DMS53 (cell line): ENCODE results near the gene CYP4Z1.
"Not testable (repeated sequence)": the region's sequence is repeated elsewhere in the genome, so short reads cannot be mapped to it uniquely, and the experiment has no call there.

Source experiments
- DNase-seq: peaks from one replicate; lab custom pipeline; 2025; lab: John Stamatoyannopoulos, UW

The CYP4Z1 gene, protein sequence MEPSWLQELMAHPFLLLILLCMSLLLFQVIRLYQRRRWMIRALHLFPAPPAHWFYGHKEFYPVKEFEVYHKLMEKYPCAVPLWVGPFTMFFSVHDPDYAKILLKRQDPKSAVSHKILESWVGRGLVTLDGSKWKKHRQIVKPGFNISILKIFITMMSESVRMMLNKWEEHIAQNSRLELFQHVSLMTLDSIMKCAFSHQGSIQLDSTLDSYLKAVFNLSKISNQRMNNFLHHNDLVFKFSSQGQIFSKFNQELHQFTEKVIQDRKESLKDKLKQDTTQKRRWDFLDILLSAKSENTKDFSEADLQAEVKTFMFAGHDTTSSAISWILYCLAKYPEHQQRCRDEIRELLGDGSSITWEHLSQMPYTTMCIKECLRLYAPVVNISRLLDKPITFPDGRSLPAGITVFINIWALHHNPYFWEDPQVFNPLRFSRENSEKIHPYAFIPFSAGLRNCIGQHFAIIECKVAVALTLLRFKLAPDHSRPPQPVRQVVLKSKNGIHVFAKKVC

DNA sequence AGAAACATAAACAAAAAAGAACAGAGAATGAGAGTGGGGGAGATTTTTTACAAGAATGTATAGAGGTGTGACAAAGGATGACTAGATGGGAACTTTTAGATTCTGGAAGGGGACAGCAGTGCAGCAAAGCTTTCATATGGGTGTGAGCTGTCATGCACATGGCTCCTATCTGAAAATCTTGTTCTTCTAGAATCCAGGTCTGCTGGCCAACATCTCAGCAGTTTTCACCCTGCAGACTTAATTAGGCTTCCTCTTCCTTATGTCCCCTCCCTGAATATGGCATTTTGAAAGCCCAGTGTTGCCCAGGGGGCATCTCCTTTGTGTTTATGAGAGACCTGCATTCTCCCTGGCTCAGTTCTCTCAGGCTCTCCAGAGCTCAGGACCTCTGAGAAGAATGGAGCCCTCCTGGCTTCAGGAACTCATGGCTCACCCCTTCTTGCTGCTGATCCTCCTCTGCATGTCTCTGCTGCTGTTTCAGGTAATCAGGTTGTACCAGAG, at the start of gene CYP4Z1:
Gene CYP4Z1, plus strand, starts transcription at position 135 of the 498 bp plus-strand sequence. Its CDS starts 260 bp downstream, at position 395.
- no peak for DNase-seq

DNA sequence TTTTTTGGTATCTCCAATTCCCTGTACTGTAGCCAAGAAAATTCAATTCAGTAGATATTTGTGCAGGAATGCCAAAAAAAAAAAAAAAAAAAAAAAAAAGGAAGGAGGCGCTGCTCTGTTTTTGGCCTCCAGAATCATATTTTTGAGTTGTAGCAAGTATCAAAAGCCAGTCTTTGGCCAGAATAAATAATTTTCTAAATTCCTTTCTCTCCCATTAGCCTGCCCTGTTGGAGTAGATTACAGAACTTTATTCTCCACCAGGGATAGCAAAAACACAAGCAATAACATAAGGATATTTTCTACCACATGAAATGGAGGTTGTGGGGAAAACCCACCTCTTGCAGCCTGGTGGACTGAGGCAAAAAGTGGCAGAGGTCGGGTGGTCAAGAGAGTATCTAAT, 46.0 kb upstream of the CYP4Z1 start:
- no peak for DNase-seq

DNA sequence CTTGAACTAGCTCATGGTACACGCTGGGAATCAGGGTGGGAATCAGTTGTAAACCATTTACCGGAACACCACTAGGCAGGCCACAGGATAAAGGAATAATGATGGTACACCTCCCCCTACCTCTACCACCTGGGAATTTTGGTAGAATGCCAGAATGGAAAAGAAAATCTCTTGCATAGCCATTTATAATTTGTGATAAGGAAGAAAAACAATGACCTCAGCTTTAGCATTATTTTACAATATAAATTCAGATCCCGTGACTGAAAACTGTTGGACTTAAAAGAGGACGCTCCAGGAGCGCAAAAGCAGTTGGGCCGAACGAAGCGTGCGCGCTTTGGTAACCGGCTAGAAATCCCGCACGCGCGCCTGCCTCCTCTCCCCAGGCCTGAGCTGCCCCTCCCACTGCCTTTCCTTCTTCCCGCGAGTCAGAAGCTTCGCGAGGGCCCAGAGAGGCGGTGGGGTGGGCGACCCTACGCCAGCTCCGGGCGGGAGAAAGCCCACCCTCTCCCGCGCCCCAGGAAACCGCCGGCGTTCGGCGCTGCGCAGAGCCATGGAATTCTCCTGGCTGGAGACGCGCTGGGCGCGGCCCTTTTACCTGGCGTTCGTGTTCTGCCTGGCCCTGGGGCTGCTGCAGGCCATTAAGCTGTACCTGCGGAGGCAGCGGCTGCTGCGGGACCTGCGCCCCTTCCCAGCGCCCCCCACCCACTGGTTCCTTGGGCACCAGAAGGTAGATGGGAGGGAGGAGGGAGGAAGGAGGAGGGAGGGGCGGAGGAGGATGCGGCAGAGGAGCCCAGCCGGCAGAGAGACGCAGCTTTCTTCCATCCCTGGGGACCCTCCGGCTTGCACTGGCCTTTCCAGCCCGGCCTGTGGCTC, 43.5 kb upstream of the CYP4Z1 start, which contains the start of gene CYP4X1:
Gene CYP4X1, plus strand, starts transcription at position 402 of the 873 bp plus-strand sequence. Its CDS starts 149 bp downstream, at position 551.
- DNase-seq = peak; percentile 68

DNA sequence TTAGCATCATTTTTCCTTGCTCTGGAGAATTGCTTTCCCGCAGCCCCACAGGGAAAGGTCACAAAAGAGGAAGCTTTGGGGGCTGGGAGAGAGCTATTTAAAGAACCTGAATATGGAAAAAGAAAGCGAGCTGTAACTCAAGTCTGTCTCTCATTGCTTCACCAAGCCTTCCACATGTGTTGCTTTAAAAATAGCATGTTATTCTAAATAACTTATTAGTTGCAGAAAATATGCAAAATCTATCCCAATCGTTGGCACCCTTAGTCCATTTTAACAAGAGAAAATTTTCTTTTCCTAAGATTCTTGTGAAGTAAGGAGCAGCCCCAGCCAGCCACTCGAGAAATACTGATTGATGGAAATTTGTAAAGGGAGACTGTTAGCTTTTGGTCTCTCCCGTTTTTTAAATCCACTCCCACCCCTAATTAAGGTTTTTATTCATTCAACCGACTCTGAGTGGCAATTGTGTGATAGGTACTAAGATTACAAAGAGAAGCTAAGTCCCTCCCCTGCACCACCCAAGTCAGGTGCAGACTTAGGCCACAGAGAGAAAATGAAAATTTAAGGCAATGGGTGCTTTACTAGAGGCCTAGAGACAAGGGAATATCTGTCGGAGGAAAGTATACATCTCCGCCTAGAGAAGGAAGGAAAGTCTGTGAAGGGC, 42.8 kb upstream of the CYP4Z1 start:
- no peak for DNase-seq

DNA sequence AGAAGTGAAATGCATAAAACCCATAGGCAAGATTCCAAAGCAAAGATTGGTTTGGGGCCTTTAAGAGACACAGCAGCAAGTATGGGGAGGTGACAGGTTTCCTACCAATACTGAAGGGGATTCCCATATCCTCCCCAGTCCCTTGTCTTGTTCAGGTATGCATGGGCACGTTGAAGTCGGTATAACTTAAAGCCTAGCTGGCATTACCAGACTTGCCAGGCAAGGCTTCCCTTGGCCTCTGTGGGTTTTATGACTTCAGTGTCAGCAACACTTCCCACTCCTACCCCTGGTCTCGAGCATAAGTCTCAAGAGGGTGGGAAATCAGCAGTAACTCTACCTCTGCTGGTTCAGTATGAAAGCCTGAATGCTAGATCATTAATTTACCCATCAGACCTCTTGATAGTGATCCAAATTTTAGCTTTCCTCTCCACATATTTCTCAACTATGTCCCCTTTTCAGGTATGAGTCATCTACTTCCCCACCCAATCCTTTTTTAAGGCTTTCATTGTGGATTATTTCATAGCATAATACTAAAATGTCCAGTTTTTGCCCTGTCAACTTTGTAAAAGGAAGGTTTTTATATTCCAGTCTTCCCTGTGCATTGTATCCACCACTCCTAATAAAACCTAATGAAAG, 36.7 kb upstream of the CYP4Z1 start:
- DNase-seq = no peak

DNA sequence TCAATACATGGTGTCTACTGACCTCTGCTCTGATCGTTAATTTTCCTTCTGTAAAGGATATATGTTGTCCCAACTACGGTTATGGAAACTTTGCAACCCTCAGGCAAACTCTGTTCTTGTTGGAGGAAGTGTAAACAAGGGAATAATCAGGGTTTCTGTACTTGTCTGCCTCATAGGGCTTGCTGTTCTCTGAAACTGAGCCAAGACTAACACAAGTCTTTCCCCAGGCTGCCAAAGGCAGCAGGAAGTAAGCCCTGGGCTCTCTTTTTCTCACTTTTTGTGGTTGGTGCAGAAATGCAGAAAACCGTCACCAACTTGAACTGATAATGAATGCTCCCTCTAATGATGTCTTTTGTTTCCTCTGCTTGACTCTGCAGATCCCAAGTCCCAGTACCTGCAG, 36.0 kb upstream of the CYP4Z1 start:
- DNase-seq = peak; percentile 52

DNA sequence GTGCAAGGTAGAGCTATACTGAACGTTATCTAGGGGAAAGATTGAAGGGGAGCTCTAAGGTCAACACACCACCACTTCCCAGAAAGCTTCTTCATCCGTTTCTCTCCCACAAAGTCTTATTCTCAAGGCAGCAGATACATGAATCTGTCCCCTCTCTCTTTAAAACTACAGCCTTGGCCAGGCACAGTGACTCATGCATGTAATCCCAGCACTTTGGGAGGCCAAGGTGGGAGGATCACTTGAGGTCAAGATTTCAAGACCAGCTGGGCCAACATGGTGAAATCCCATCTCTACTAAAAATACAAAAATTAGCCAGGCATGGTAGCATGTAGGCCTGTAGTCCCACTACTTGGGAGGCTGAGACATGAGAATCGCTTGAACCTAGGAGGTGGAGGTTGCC, 35.4 kb upstream of the CYP4Z1 start:
- no peak for DNase-seq

DNA sequence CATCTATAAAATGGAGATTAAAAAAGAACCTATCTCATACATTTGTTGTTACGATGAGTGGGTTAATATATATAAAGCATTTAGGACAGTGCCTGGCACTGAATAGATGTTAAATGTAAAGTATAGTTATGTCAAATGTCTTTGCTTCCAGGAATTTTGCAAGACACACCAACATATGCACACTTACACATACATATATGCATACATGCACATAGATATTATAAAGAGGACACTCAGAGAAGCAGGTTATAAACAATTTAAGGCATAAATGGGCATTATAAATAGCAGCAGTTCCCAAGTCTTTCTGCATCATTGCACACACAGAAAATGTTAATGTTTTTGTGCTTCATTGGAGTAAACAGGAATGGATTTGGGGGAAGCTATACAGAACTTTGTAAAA, 30.3 kb upstream of the CYP4Z1 start:
- no peak for DNase-seq

DNA sequence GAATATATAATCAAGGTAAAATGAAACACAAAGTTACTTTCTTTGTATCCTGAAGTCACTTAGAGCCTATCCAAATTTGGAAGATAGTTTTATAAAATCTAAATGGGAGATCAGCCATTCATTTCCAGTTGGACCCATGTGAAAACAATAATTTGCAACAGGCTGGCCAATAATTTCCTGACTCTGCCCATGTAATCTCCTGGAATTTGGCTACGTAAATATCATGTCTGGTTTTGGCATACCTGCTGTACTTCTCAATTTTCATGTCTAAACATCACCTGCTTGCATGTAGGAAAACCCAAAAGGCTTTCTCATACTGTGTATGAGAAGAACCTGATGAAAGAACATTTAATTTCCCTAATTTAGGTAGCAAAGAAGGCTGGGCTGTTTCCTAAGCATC, 7.7 kb upstream of the CYP4Z1 start:
- no peak for DNase-seq

DNA sequence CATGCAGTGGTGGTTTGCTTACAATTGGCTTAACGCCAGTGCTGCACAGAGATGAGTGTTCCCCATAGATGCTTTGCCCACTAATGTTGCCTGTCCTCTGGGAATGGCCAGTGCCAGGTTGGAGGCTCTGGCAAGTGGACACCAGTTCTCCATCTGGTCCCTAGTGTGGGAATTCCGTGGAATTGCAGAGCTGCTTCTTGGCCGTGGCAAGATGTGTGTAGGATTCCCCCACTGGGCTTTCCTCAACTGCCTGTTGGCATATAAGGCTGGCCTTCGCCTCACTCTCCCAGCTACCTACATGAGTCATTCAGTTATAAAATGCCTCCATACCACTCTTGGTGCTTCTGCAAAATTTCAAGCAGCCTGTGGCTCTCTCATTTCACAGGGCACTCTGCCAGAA, 2.0 kb downstream of the CYP4Z1 start:
- DNase-seq = not testable (repeated sequence)

DNA sequence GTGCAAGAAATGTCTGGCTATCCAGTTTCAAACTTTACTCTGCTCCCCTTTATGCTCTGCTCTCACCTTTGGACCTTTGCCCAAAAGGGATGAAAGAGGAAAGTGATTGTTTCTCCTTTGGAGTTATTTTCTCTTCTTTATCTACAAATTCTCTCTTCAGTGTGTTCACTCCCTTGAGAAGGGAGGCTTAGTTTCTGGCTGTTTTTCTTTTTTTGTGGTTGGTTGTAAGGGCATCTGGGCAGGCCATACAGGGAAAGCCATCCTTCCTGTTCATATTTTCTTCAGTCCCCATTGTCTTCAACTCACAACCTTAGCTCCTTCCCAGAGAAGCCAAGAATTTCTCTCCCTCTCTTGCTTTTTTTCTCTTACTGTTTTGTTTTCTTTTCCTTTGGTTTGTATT, 2.5 kb downstream of the CYP4Z1 start:
- not testable (repeated sequence) for DNase-seq

DNA sequence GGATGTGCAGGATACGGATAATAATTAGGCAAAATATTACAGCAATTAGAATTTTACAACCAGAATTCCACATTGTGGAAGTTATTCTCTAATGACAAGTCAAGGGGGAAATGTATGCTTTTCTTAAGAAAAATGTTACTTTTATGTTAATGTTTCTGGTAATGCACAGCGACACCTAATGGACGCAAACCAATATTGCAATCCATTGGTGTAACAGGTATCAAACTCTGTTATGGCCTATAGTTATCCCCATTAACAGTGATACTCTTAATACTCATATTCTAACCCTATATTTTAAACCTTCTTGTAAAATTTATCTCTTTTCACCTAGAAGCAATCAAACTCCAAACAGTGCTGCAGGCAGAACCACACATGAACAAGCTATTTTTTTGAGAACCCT, 22.3 kb downstream of the CYP4Z1 start:
- peak; percentile 74 for DNase-seq

DNA sequence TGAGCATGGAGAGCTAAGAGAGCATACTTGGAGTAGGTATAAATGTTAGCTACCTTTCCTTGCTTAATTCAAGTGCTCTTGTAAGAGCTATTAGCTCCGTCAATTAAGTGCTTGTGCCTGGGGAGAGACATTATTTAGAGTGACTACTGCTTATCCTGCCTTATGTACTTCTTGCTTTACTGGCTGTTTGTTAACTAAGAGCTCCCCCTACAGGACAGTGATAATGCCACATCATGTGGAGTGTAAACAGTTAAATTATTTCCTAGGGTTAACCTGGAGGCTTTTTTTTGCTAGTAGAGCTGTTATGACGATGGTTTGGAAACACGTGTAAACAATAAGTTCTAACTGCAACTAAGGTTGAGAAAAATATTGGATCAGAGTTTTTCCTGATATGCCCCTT, 24.4 kb downstream of the CYP4Z1 start:
- peak; percentile 44 for DNase-seq

DNA sequence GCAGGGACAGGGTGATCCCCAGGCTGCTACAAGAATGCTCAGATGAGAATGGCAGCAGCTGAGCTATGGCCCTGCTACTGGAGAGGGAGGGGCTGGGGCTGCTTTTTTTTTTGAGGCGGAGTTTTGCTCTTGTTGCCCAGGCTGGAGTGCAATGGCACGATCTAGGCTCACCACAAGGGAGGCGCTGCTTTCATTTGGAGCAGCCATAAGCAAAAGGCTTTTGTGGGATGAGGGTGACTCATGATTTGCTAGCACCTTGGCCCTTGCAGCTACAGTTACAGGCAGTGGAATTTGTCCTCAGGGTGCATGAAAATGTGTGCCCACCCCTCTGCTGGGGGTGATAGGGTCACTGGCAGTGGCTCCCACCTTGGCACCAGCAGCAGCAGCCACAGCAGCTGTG, 37.8 kb downstream of the CYP4Z1 start:
- DNase-seq = peak; percentile 36

DNA sequence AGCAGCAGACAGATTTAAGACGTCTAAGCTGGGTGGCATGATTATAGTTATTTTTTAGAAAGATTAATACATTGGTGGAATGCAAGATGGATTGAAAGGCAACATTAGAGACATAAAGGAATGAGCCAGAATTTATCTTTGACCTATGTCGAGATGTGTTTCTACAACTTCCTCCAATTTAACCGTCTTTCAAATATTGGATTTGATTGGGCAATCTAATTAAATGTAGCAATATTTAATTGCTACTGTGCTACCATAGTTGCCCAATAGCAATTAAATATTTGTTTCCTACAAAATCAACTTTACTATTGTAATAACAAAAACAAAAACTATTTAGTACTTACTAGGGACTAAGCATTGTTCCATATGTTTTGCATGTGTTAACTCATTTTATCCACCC, 39.8 kb downstream of the CYP4Z1 start:
- no peak for DNase-seq

DNA sequence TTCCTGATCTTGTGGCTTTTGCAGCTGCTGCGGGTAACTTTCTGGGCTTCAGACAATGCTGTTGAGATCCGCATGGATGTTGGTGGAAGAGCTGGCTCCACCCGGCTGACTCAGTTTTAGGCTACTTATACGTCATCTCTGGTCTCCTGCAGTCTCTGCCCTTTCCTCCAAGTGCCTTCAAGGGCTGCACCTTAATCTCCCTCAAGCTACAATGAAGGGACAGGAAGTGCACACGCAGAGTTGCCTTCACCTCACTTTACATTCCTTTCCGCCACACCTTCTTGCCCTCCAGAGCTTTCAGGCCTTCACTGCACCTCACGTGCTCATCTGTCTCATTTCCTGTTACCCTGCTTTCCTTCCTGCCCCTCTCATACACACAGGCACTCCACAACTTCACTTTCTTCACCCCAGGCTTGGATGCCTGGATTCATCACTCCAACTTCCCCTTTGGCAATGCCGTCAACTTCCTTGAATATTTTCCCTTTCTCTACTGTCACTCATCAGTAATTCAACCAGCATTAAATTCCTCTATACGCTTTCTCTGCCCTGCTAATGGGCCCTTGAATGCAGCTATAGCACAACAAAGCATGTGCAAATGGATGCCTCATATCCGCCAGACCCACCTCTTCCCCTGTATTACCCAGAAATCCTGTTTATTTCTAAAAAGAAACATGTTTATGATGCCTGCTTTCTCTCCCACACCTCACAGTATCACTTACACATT, 41.0 kb downstream of the CYP4Z1 start:
- not testable (repeated sequence) for DNase-seq

DNA sequence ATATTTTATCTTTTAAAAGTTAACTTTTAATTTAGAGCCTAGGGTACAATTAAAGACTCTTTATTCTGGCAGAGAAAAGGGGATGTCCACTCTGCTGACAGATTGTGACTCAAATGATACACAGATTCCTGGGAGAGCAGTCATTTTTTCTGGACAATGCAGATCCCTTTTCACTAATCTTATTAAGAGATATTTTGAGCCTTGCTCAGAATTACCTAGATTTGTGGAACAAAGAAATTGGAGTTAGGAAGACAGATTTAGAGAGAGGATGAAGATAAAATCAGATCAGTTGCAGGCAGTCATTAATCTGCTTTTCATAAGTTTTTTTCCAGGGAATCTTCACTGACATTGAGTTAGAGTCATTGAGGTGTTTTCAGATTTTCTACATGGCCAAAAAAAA, 42.5 kb downstream of the CYP4Z1 start:
- DNase-seq = not testable (repeated sequence)

DNA sequence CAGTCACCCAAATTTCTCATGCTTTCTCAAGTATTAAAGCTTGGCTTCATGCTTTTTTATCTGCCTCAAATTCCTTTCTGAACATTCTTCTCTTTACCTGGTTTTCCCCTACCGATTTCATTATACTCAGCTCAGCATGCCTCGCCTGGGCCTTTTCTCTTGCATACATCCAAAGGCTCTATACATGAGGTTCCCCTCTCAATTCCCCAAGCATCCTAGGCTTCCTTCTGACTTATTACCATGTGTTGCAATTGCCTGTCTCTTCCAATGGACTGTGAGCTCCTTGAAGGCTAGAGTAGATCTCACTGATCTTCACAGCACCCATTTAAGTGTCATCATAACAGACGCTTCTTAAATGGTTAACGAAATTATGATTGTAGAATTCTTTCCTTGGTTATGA, 46.1 kb downstream of the CYP4Z1 start:
- DNase-seq = no peak

DNA sequence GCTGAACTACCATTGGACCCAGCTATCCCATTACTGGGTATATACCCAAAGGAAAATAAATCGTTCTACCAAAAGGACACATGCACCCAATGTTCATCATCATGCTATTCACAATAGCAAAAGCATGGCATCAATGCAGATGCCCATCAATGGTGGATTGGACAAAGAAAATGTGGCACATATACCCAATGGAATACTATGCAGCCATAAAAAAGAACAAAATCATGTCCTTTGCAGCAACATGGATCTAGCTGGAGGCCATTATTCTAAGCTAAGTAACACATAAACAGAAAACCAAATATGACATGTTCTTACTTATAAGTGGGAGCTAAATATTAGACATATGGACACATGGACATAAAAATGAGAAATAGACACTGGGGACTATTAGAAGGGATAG, 54.0 kb downstream of the CYP4Z1 start:
- not testable (repeated sequence) for DNase-seq

DNA sequence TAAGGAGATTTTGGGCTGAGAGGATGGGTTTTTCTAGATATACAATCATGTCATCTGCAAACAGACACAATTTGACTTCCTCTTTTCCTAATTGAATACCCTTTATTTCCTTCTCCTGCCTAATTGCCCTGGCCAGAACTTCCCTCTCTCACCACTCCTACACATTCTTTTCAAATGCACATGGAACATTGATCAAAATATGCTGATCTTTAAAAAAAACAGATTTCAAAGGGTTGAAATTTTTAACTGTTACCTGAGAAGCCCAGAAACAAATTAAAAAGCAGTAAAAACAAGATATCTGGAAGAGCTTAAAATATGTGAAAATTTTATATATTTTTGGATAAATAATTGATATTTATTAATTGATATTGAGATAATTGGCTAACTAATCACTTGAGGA, 57.8 kb downstream of the CYP4Z1 start:
- DNase-seq = not testable (repeated sequence)

DNA sequence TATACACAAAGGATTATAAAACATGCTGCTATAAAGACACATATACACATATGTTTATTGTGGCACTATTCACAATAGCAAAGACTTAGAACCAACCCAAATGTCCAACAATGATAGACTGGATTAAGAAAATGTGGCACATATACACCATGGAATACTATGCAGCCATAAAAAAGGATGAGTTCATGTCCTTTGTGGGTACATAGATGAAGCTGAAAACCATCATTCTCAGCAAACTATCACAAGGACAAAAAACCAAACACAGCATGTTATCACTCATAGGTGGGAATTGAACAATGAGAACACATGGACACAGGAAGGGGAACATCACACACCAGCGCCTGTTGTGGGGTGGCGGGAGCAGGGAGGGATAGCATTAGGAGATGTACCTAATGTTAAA, 60.0 kb downstream of the CYP4Z1 start:
- not testable (repeated sequence) for DNase-seq
